HEK293 (cell line): ENCODE data around the gene CTRB1.

ENCODE experiments used
- CTCF ChIA-PET: fragments of 350-600 bp; formaldehyde crosslinking; extraction: SDS; loops from one replicate; lab custom pipeline; 2021; ENCODE audit warnings: antibody characterized with exemption; lab: Yijun Ruan, JAX
- POLR2A ChIA-PET: fragments of 300-600 bp; formaldehyde crosslinking; extraction: SDS; loops from one replicate; lab custom pipeline; 2020; ENCODE audit warnings: antibody characterized with exemption, inconsistent platforms; lab: Yijun Ruan, JAX
- H3K27ac ChIP-seq: fragments of 200-500 bp; sonication (Bioruptor generic); 2 replicates; pipeline ENCODE4 v1.5.1; 2014; ENCODE audit warnings: low read depth, low read length, control low read depth, inconsistent platforms; ENCODE audit errors: extremely low read depth
- H3K36me3 ChIP-seq, 2 experiments: fragments of 200-500 bp in 1 of 2; sonication (Bioruptor generic) in 1 of 2; 1 replicate in 1 of 2; 2 replicates in 1 of 2; pipeline ENCODE4 v1.5.1; 2014 to 2017; ENCODE audit warnings: inconsistent platforms in 2 of 2, low read length in 2 of 2; ENCODE audit not compliant: control insufficient read depth in 2 of 2, insufficient read depth in 1 of 2
- H3K4me1 ChIP-seq: fragments of 200-500 bp; sonication (Bioruptor generic); 2 replicates; pipeline ENCODE4 v1.5.1; 2014; ENCODE audit warnings: mild to moderate bottlenecking, low read length, inconsistent platforms; ENCODE audit not compliant: control insufficient read depth, insufficient read depth
- H3K4me3 ChIP-seq: 2 replicates; pipeline ENCODE4 v1.5.1; 2011; ENCODE audit warnings: low read depth, mild to moderate bottlenecking, control low read depth, low read length, moderate library complexity
- H3K9me3 ChIP-seq: fragments of 200-500 bp; sonication (Bioruptor generic); 2 replicates; pipeline ENCODE4 v1.5.1; 2014; ENCODE audit warnings: low read depth, low read length, inconsistent platforms; ENCODE audit not compliant: control insufficient read depth, insufficient read depth
- KLF1 ChIP-seq: fragments of 450-650 bp; formaldehyde crosslinking; IDR thresholded peaks from 2 replicates; pipeline ENCODE4 v1.5.1; 2016; ENCODE audit warnings: missing biosample characterization, missing genetic modification characterization
- KLF8 ChIP-seq: fragments of 450-650 bp; formaldehyde crosslinking; IDR thresholded peaks from 2 replicates; pipeline ENCODE4 v1.5.1; 2016; ENCODE audit warnings: missing biosample characterization, missing genetic modification characterization
- PBX3 ChIP-seq: sonication (generic); formaldehyde crosslinking; IDR thresholded peaks from 2 replicates; pipeline ENCODE4 v1.8.1; 2022; ENCODE audit warnings: mild to moderate bottlenecking, moderate library complexity, missing genetic modification reagents
- WT1 ChIP-seq: fragments of 450-650 bp; formaldehyde crosslinking; IDR thresholded peaks from 2 replicates; pipeline ENCODE4 v1.5.1; 2016; ENCODE audit warnings: missing biosample characterization, missing genetic modification characterization
- ZBTB1 ChIP-seq: fragments of 450-650 bp; formaldehyde crosslinking; IDR thresholded peaks from 2 replicates; pipeline ENCODE4 v1.5.1; 2016; ENCODE audit warnings: missing biosample characterization, missing genetic modification characterization
- ZFP37 ChIP-seq: fragments of 450-650 bp; formaldehyde crosslinking; IDR thresholded peaks from 2 replicates; pipeline ENCODE4 v1.5.1; 2016; ENCODE audit warnings: missing biosample characterization, missing genetic modification characterization
- ZNF114 ChIP-seq: fragments of 450-650 bp; formaldehyde crosslinking; IDR thresholded peaks from 2 replicates; pipeline ENCODE4 v1.5.0; 2017; ENCODE audit warnings: missing biosample characterization, missing genetic modification characterization
- ZNF184 ChIP-seq: fragments of 450-650 bp; IDR thresholded peaks from 2 replicates; pipeline ENCODE4 v1.5.1; 2018; ENCODE audit warnings: missing biosample characterization, mild to moderate bottlenecking, missing genetic modification characterization
- ZNF274 ChIP-seq, 2 experiments: fragments of 200-500 bp in 1 of 2; fragments of 450-650 bp in 1 of 2; sonication (Bioruptor generic) in 1 of 2; formaldehyde crosslinking in 1 of 2; IDR thresholded peaks; 2 replicates each; pipeline versions ENCODE4 v1.5.1 to v1.6.1; 2014 to 2016; ENCODE audit warnings: borderline replicate concordance in 1 of 2, inconsistent platforms in 1 of 2, low read length in 1 of 2, missing biosample characterization in 1 of 2, missing genetic modification characterization in 1 of 2
- ZNF324 ChIP-seq: fragments of 450-650 bp; formaldehyde crosslinking; IDR thresholded peaks from 2 replicates; pipeline ENCODE4 v1.5.1; 2016; ENCODE audit warnings: missing biosample characterization, missing genetic modification characterization
- ZNF335 ChIP-seq: fragments of 450-650 bp; formaldehyde crosslinking; conservative IDR thresholded peaks from 2 replicates; pipeline ENCODE4 v1.5.1; 2016; ENCODE audit warnings: missing biosample characterization, missing genetic modification characterization
- ZNF426 ChIP-seq: fragments of 450-650 bp; formaldehyde crosslinking; IDR thresholded peaks from 2 replicates; pipeline ENCODE4 v1.5.1; 2017; ENCODE audit warnings: missing biosample characterization, missing genetic modification characterization, mild to moderate bottlenecking, inconsistent platforms, moderate library complexity
- ZNF529 ChIP-seq: fragments of 450-650 bp; formaldehyde crosslinking; IDR thresholded peaks from 2 replicates; pipeline ENCODE4 v1.5.1; 2017; ENCODE audit warnings: missing genetic modification characterization, missing biosample characterization; ENCODE audit not compliant: insufficient replicate concordance
- ZNF555 ChIP-seq: fragments of 450-650 bp; formaldehyde crosslinking; conservative IDR thresholded peaks from 2 replicates; pipeline ENCODE4 v1.5.1; 2017; ENCODE audit warnings: missing biosample characterization, mild to moderate bottlenecking, missing genetic modification characterization, inconsistent platforms
- ZNF571 ChIP-seq: fragments of 450-650 bp; formaldehyde crosslinking; IDR thresholded peaks from 2 replicates; pipeline ENCODE4 v1.5.0; 2017; ENCODE audit warnings: missing biosample characterization, missing genetic modification characterization
- ZNF610 ChIP-seq: fragments of 450-650 bp; formaldehyde crosslinking; IDR thresholded peaks from 2 replicates; pipeline ENCODE4 v1.5.1; 2016; ENCODE audit warnings: missing biosample characterization, missing genetic modification characterization, borderline replicate concordance
- ZNF692 ChIP-seq: fragments of 450-650 bp; formaldehyde crosslinking; IDR thresholded peaks from 2 replicates; pipeline ENCODE4 v1.5.1; 2016; ENCODE audit warnings: missing biosample characterization, missing genetic modification characterization

CTRB1 gene

GRCh38 chr16:75202069-75202590 is 16.7 kb upstream of the CTRB1 start:
- H3K36me3 ChIP-seq: no peaks in the 10 kb centered on the region
- H3K4me1 ChIP-seq: no peaks in the 10 kb centered on the region
- H3K4me3 ChIP-seq: no peak overlapping the region
- H3K9me3 ChIP-seq: no peaks in the 10 kb centered on the region
- CTCF ChIA-PET: interaction anchor here (0.7 kb wide), 1 partner anchor 83 kb away, joined by 3 read pairs; no protein-coding TSS in a partner anchor
- POLR2A ChIA-PET: interaction anchor here (0.7 kb wide), 1 partner anchor 103 kb away, joined by 4 read pairs; no protein-coding TSS in a partner anchor
- TF ChIP-seq ZNF114 (tag by site-specific recombination): no peak
- peak; percentile 42; the same call in 1 of the 2 replicates for TF ChIP-seq KLF1 (tag by site-specific recombination)
- no peak overlapping the region for H3K27ac ChIP-seq

- H3K4me3 ChIP-seq: no peak overlapping the region
- no peak overlapping the region for H3K27ac ChIP-seq
- ChIA-PET POLR2A (no interaction called here), CTCF (interaction anchor here (0.6 to 1.2 kb wide), 4 partner anchors 31 to 561 kb away, joined by 3 to 4 read pairs (median 3); no protein-coding TSS in a partner anchor)
- H3K36me3 ChIP-seq: no peaks in the 10 kb centered on the region
- no peaks in the 10 kb centered on the region for H3K4me1 ChIP-seq
- H3K9me3 ChIP-seq: no peaks in the 10 kb centered on the region
- TF ChIP-seq ZNF426 (tag by site-specific recombination) (no peak), ZBTB1 (no peak), ZNF335 (tag by site-specific recombination) (no peak), WT1 (tag by site-specific recombination) (no peak), ZNF529 (tag by site-specific recombination) (no peak), ZNF555 (no peak), ZNF274 (IDR thresholded peaks at IDR 0.05; ENCODE audit: low read length) (no peak), ZNF274 (tag by site-specific recombination; IDR thresholded peaks at IDR 0.05; ENCODE audit: borderline replicate concordance) (no peak)
Observed at GRCh38 chr16:75203096-75203495, 15.7 kb upstream of the CTRB1 start.

- CTCF ChIA-PET: interaction anchor here (0.8 to 1.2 kb wide), 2 partner anchors 30 to 560 kb away, joined by 3 to 4 read pairs; no protein-coding TSS in a partner anchor
- Histone ChIP-seq H3K4me1 (no peaks in the 10 kb centered on the region), H3K36me3 (no peaks in the 10 kb centered on the region), H3K27ac (no peak overlapping the region), H3K9me3 (no peaks in the 10 kb centered on the region), H3K4me3 (no peak overlapping the region)
- POLR2A ChIA-PET: no interaction called here
- TF ChIP-seq KLF8 (tag by site-specific recombination) (no peak), ZNF571 (no peak), ZNF426 (tag by site-specific recombination) (no peak), ZNF610 (tag by site-specific recombination) (no peak), ZFP37 (no peak), PBX3 (CRISPR knock-in tag) (no peak), ZNF692 (no peak), ZNF184 (tag by site-specific recombination) (no peak), ZNF324 (tag by site-specific recombination) (no peak)
Observed at GRCh38 chr16:75203667-75204409, 14.9 kb upstream of the CTRB1 start.
